Superior temporal gyrus (tissue), 1 donor: ENCODE data around the gene ARHGEF40.
A peak's percentile ranks its signal among the peaks of the same experiment; 100 is the strongest.

Experiments used
- DNase-seq: peaks from one replicate; pipeline ENCODE4 v3.0.0-alpha.2; 2016; ENCODE audit errors: extremely low spot score

The ARHGEF40 gene

DNA sequence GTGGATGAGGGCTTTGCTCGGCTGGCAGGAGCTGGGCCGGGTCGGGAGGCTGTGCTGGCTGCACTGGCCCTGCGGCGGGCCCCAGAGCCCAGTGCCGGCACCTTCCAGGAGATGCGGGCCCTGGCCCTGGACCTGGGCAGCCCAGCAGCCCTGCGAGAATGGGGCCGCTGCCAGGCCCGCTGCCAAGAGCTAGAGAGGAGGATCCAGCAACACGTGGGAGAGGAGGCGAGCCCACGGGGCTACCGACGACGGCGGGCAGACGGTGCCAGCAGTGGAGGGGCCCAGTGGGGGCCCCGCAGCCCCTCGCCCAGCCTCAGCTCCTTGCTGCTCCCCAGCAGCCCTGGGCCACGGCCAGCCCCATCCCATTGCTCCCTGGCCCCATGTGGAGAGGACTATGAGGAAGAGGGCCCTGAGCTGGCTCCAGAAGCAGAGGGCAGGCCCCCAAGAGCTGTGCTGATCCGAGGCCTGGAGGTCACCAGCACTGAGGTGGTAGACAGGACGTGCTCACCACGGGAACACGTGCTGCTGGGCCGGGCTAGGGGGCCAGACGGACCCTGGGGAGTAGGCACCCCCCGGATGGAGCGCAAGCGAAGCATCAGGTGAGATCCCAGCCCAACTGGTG lies 11.5 kb downstream of the ARHGEF40 start:
- DNase-seq: no peak

GRCh38 chr14:21083565-21084325 lies 13.6 kb downstream of the ARHGEF40 start:
- DNase-seq: no peak

DNA sequence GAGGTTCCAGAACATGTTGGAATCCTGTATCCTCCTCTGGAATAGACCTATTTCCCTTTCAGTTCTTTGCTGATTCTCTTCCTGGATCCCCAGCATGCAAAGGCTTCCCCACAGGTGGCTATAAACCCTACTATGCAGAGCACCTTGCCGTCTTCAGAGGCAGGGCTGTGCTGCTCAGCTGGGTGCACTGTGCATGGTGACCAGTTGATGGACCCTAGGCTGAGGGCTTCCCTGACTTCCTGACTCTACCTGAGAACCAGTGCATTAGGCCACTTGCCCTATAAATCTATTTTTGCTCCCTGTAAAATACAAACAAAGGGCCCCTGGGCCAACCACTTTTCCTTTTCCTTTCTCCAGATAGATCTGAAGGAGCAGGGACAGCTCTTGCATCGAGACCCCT lies 14.3 kb downstream of the ARHGEF40 start:
- no peak for DNase-seq

GRCh38 chr14:21084998-21085853 lies 15.1 kb downstream of the ARHGEF40 start:
- no peak for DNase-seq

- no peak for DNase-seq
Observed at GRCh38 chr14:21086908-21087293, 16.8 kb downstream of the ARHGEF40 start.

DNA sequence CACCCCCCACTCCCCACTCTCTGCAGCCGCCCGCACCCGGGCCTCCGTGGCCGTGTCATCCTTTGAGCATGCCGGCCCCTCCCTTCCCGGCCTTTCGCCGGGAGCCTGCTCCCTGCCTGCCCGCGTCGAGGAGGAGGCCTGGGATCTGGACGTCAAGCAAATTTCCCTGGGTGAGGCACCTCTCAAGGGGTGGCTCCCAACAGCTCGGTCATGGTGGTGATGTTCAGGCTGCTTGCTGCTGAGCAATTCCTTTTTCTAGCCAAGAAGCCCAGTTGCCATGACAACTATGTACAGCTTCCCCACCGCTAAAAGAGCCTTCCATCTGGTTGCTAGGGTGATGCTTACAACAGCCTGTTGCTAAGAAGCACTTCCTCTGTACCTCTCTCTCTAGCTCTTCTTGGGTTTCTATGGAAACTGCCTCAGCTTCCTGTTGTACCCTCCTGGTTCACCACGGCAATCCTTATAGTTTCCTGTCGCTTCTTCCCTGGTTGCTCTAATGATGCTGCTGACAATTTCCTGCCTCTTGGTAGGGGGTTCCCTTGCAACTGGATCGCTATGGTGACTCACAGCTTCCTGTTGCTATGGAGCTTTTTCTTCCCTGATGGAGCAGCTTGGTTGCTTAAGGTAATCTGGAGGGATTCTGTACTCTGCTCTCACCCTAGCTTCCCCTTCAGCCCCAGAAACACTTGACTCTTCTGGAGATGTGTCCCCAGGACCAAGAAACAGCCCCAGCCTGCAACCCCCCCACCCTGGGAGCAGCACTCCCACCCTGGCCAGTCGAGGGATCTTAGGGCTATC lies 17.4 kb downstream of the ARHGEF40 start:
- DNase-seq: peak; percentile 81

DNA sequence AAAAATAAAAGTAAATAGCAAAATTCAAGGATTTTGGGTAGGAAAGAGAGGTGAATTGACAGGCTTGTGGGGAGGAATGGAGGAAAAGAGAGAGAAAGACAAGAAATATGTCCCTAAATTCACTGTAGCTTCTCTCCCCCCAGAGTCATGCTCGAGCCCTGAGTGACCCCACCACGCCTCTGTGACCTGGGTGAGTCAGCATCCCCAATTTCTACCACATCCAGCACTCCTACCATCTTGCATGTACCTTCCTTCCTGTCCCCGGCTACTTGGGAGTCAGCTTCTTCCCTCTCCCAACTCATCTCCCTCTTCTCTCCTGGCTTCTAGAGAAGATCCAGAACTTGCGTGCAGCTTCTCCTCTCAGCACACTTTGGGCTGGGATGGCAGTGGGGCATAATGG lies 18.6 kb downstream of the ARHGEF40 start:
- no peak for DNase-seq

- DNase-seq: no peak
Observed at GRCh38 chr14:21089271-21089670, 19.2 kb downstream of the ARHGEF40 start.

- DNase-seq: no peak
Observed at GRCh38 chr14:21089877-21090193, 19.7 kb downstream of the ARHGEF40 start.

DNA sequence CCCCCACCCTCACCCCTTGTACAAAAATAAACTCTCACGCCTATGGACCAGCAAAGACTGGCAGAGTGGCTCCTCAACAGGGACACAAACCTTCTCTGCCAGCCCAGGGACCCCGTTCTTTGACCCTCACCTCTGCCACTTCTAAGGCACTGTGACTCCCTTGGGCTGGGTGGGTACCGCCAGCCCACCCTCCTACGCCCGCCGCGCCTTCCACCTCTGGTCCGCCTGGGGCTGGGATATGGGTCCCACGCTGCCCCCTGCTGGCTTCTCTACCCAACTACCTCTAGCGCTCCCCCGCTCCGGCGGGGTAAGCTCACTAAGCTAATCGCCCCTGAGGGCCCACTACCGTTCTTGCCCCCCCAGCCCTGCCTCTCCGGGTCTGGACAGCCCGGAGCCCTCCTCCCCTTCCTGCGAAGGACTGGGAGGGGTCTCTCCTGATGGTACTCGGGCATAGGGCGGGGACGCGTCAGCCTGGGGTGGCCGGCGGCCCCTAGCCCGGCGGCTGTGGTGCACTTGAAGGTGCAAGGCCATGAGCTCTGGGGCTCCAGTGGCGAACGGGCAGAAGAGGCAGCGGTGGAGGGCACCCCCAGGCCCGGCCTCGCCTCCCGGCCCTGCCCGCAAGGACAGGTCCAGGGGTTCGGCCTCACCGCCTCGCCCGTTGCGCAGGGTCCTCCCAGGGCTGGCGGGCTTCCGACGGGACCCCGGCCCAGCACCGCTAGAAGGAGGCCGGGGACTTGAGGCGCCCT lies 20.3 kb downstream of the ARHGEF40 start:
- no peak for DNase-seq

- no peak for DNase-seq
Observed at GRCh38 chr14:21090940-21091663, 21.0 kb downstream of the ARHGEF40 start.

GRCh38 chr14:21091821-21092272 lies 21.7 kb downstream of the ARHGEF40 start:
- DNase-seq: no peak

DNA sequence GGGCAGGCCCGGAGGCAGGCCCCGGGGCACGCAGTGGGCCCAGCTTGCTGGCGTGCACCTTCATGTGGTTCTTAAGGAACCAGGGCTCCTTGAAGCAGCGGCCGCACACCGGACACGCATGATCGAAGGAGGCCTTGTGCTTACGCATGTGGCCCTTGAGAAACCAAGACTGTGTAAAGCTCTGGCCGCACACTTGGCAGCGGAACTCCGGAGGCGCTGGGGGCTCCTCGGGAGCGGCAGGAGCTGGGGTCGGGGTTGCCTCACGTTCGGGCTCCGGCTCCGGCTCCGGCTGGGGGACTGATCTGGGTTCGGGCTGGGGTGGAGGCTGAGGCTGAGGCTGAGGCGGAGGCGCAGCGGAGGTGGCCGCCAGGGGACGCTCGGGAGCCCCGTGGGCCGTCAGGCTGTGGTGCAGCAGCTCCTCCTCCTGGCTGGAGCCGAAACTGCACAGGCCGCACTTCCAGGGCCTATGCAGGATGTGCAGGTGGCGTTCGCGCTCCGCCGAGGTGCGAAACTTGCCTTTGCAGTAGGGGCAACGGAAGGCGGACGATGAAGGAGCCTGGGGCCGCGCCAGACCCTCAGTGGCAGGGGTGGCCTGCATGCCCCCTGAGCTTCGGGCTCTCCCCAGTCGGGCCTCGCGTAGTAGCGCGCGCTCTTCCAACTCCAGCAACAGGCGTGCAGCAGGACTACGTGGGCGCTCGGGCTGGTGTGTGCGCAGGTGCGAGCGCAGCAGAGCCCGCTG lies 22.3 kb downstream of the ARHGEF40 start:
- DNase-seq: peak; percentile 76

GRCh38 chr14:21093018-21093417 lies 22.9 kb downstream of the ARHGEF40 start:
- no peak for DNase-seq

DNA sequence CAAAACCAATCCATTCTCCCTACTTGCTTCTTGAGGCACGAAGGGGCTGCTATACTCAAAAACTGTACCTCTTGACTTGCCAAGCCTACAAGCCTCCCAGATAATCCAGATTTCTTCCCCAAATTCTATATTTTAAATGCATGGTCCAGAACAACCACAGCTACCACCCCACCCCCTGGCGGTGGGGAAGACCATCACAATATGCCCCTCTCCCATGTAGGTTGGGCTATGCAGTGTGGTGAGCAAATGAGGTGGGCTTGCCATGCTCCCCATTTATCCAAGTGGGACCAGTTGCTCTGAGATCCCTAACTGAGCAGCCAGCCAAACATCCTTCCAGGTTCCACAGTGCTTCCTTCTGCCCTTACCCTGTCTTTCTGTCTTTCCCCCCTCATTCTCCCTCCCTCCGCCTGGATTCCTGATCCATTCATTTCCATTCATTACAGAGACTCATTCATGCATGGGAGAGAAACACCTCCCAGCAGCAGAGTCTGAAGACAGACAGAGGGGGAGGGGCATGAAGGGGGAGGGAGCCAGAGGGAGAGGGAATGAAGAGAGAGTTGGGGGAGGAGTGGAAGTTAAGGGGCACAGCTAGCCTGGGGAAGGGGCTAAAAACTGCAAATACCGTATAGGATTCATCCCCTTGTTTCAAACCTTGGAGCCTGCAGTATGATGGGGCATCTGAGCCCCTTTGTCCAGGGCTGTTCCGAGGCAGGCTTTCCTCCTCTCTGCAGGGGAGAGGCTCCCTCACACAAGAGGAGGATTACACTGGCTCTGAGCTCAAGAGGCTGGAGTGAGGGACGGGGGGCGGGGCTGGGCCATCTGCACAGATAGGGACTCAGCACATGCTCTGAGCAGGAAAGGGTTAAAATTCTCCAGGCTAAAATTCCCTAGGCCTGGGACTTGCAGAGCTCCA lies 23.9 kb downstream of the ARHGEF40 start:
- DNase-seq: no peak

DNA sequence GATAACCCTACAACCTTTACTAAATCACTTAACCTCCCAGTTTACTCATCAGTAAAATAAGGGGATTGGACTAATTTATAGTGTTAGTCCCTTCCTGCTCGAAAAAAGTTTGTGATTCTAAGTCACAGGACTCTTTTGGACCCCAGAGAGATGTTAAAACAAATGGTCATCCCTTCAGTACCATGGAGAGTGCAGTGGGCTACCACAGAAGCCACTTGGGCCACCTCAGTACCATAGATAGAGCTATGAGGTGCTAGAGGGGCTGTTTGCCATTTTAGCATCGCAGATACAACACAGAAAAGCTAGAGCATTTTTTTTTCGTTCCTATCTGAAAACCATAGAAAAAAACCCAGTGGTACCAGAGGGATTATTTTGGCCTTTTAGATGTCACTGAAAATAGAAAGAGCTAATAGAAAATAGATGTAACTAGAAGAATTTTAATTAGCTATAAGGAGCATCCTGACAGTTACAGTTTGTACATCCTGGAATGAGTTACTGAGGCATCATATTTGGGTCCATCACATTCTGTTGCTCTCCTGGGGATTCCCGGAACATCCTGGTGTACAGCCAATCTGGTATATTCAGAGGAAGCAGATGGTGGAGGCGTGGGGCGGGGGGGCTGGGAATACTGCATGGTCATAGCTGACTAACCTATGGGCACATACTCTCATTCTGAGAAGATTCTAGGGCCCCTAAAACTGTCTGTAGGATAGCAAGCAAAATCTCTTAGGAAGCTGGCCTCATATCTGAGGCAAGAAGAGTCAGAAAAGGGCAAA lies 25.5 kb downstream of the ARHGEF40 start:
- DNase-seq: peak; percentile 35

DNA sequence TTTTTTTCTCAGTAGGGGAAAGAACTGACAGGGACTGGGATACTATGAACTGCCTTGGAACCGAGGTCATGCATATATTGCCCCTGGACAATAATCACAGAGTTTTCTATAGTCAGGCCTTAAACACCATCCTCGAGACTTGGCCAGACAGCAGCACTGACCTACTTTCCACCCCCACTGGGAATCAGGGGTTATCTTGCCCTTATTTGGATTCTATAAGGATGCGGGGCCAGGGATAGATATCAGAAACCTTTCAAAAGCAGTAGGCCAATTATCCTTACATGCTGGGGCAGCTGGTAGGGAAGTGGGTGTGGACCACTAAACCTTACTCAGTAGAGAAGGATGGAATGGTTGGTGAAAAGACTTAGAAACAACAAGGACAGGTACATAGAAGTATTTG lies 26.3 kb downstream of the ARHGEF40 start:
- no peak for DNase-seq
